K562 (cell line): Measurements from ENCODE around the gene MYMX. TPM values are rescaled to one million over a fixed set of nuclear protein-coding genes. Genes with fewer than 3 reads are reported as not detected.

Experiments used
- DDX20 ChIP-seq: fragments of 450-650 bp; IDR thresholded peaks from 2 replicates; pipeline ENCODE4 v1.6.1; 2016; ENCODE audit warnings: missing genetic modification characterization, low read depth, mild to moderate bottlenecking, missing compliant biosample characterization, moderate library complexity
- KLF1 ChIP-seq: fragments of 450-650 bp; IDR thresholded peaks from 2 replicates; pipeline ENCODE4 v1.6.1; 2016; ENCODE audit warnings: missing genetic modification characterization, missing compliant biosample characterization
- POLR3G ChIP-seq: IDR thresholded peaks from 2 replicates; pipeline ENCODE4 v1.6.1; 2011; ENCODE audit not compliant: insufficient read length, insufficient replicate concordance; ENCODE audit errors: extremely low read depth
- RBFOX2 ChIP-seq: fragments of 200-400 bp; formaldehyde crosslinking; IDR thresholded peaks from 2 replicates; pipeline ENCODE4 v1.6.1; 2017; ENCODE audit warnings: low read depth, mild to moderate bottlenecking, low read length, moderate library complexity
- SIN3B ChIP-seq: fragments of 450-650 bp; IDR thresholded peaks from 2 replicates; pipeline ENCODE4 v1.6.1; 2017; ENCODE audit warnings: low read depth, mild to moderate bottlenecking, moderate library complexity
- ZNF23 ChIP-seq: fragments of 250-450 bp; sonication (Bioruptor Pico); IDR thresholded peaks from 2 replicates; pipeline ENCODE4 v1.4.0; 2020; ENCODE audit warnings: mild to moderate bottlenecking
- ZNF561 ChIP-seq: fragments of 450-650 bp; formaldehyde crosslinking; conservative IDR thresholded peaks from 2 replicates; pipeline ENCODE4 v1.4.0; 2020; ENCODE audit warnings: mild to moderate bottlenecking, moderate library complexity
- ZNF695 ChIP-seq: fragments of 450-650 bp; formaldehyde crosslinking; IDR thresholded peaks from 2 replicates; pipeline ENCODE4 v1.4.0; 2020; ENCODE audit warnings: mild to moderate bottlenecking, moderate library complexity
- polyA plus RNA-seq, 8 experiments: library from polyadenylated mRNA; depleted of rRNA in 4 of 8; stranded (reverse) in 5 of 8; unstranded in 3 of 8; fragments of >200 nt; fragmentation: Nextera tagmentation in 2 of 8; fragmentation: Illumina TruSeq in 1 of 8; extraction: Ambion mirVana in 2 of 8; extraction: Trizol in 1 of 8; gene quantifications; 2 replicates each; pipeline versions ENCODE4 v1.2.1 to v1.2.3, GENCODE V29; 2011 to 2014; ENCODE audit warnings: inconsistent platforms in 1 of 8, missing spikeins in 1 of 8
- total RNA-seq, 7 experiments: library from RNA; depleted of rRNA in 6 of 7; stranded (reverse); fragments of >200 nt in 6 of 7; fragmentation: Illumina TruSeq in 2 of 7; extraction: Trizol in 2 of 7; gene quantifications; 2 replicates each; pipeline versions ENCODE4 v1.2.1 to v1.2.3, GENCODE V29; 2011 to 2021; ENCODE audit warnings: low replicate concordance in 1 of 7
- TF ChIP-seq, protein P1 (sequence below): fragments of 250-450 bp; sonication (Bioruptor Pico); IDR thresholded peaks from 2 replicates; pipeline ENCODE4 v1.5.0; 2021; ENCODE audit warnings: mild to moderate bottlenecking, borderline replicate concordance
- TF ChIP-seq, protein P2 (sequence below), 2 experiments: IDR thresholded peaks in 1 of 2; conservative IDR thresholded peaks in 1 of 2; 2 replicates each; pipeline ENCODE4 v1.6.1; 2016; ENCODE audit warnings: low read depth in 2 of 2, mild to moderate bottlenecking in 1 of 2, missing compliant biosample characterization in 1 of 2, missing genetic modification characterization in 1 of 2, moderate library complexity in 1 of 2
- TF ChIP-seq, protein P3 (sequence below): sonication (generic); formaldehyde crosslinking; IDR thresholded peaks from 2 replicates; pipeline ENCODE4 v1.9.0; 2022; ENCODE audit warnings: mild to moderate bottlenecking, missing genetic modification reagents
- TF ChIP-seq, protein P4 (sequence below): sonication (generic); formaldehyde crosslinking; IDR thresholded peaks from 2 replicates; pipeline ENCODE4 v1.8.1; 2022; ENCODE audit warnings: missing genetic modification reagents
- TF ChIP-seq, protein P5 (sequence below): fragments of 250-450 bp; sonication (Bioruptor Pico); IDR thresholded peaks from 2 replicates; pipeline ENCODE4 v1.5.1; 2021; ENCODE audit warnings: mild to moderate bottlenecking
- TF ChIP-seq, protein P6 (sequence below): sonication (generic); formaldehyde crosslinking; IDR thresholded peaks from 2 replicates; pipeline ENCODE4 v1.8.0; 2023; ENCODE audit warnings: mild to moderate bottlenecking, missing genetic modification reagents
- TF ChIP-seq, protein P7 (sequence below): fragments of 250-450 bp; sonication (Bioruptor Pico); IDR thresholded peaks from 2 replicates; pipeline ENCODE4 v1.9.0; 2021; ENCODE audit warnings: mild to moderate bottlenecking

Gene MYMX
- total and polyA plus RNA-seq, 9 of the 15 experiments (the other 6 are each of a cell fraction or from before 2014, with no cell fraction given) = 0.12 TPM; not detected in 8

DNA sequence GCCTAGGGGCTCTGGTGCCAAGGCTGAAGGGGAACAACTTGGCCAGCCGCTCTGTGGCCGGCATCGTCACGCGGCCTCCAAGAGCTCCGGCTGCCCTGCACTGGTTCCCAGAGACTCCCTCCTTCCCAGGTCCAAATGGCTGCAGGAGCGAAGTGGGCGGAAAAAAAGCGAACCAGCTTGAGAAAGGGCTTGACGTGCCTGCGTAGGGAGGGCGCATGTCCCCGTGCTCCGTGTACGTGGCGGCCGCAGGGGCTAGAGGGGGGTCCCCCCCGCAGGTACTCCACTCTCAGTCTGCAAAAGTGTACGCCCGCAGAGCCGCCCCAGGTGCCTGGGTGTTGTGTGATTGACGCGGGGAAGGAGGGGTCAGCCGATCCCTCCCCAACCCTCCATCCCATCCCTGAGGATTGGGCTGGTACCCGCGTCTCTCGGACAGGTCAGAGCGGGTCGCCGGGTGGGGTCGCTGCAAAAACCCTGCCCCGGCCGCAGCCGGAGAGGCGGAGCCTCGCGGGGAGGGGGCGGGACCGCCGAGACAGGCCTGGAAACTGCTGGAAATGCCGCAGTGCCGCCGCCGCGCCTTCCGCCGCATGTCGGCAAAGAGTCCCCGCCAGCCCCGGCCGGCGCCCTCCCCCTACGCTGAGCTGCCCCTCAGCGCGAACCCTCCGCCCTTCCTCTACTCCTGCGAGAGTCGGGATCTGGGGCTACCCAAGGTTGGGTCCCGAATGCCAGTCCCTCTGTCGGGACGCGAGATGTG is 29.4 kb downstream of the MYMX start (continued):
- TF ChIP-seq, protein P1, sequence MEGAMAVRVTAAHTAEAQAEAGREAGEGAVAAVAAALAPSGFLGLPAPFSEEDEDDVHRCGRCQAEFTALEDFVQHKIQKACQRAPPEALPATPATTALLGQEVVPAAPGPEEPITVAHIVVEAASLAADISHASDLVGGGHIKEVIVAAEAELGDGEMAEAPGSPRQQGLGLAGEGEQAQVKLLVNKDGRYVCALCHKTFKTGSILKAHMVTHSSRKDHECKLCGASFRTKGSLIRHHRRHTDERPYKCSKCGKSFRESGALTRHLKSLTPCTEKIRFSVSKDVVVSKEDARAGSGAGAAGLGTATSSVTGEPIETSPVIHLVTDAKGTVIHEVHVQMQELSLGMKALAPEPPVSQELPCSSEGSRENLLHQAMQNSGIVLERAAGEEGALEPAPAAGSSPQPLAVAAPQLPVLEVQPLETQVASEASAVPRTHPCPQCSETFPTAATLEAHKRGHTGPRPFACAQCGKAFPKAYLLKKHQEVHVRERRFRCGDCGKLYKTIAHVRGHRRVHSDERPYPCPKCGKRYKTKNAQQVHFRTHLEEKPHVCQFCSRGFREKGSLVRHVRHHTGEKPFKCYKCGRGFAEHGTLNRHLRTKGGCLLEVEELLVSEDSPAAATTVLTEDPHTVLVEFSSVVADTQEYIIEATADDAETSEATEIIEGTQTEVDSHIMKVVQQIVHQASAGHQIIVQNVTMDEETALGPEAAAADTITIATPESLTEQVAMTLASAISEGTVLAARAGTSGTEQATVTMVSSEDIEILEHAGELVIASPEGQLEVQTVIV = no peak
- TF ChIP-seq, protein P2, sequence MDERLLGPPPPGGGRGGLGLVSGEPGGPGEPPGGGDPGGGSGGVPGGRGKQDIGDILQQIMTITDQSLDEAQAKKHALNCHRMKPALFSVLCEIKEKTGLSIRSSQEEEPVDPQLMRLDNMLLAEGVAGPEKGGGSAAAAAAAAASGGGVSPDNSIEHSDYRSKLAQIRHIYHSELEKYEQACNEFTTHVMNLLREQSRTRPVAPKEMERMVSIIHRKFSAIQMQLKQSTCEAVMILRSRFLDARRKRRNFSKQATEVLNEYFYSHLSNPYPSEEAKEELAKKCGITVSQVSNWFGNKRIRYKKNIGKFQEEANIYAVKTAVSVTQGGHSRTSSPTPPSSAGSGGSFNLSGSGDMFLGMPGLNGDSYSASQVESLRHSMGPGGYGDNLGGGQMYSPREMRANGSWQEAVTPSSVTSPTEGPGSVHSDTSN (CRISPR knock-in tag; IDR thresholded peaks at IDR 0.05; ENCODE audit: low read depth) = peak; percentile 38; the same call in 1 of the 2 replicates
- TF ChIP-seq, protein P2 (tag; conservative IDR thresholded peaks at IDR 0.05; ENCODE audit: low read depth) = peak; percentile 72
- TF ChIP-seq ZNF23 (CRISPR knock-in tag) (no peak), RBFOX2 (no peak), SIN3B (no peak), KLF1 (tag) (no peak), ZNF561 (no peak), POLR3G (no peak), DDX20 (no peak), ZNF695 (no peak)
- TF ChIP-seq, protein P3, sequence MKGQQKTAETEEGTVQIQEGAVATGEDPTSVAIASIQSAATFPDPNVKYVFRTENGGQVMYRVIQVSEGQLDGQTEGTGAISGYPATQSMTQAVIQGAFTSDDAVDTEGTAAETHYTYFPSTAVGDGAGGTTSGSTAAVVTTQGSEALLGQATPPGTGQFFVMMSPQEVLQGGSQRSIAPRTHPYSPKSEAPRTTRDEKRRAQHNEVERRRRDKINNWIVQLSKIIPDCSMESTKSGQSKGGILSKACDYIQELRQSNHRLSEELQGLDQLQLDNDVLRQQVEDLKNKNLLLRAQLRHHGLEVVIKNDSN (CRISPR knock-in tag) = peak; percentile 52; the same call in 1 of the 2 replicates
- TF ChIP-seq, protein P4, sequence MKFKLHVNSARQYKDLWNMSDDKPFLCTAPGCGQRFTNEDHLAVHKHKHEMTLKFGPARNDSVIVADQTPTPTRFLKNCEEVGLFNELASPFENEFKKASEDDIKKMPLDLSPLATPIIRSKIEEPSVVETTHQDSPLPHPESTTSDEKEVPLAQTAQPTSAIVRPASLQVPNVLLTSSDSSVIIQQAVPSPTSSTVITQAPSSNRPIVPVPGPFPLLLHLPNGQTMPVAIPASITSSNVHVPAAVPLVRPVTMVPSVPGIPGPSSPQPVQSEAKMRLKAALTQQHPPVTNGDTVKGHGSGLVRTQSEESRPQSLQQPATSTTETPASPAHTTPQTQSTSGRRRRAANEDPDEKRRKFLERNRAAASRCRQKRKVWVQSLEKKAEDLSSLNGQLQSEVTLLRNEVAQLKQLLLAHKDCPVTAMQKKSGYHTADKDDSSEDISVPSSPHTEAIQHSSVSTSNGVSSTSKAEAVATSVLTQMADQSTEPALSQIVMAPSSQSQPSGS (CRISPR knock-in tag) = no peak
- TF ChIP-seq, protein P5, sequence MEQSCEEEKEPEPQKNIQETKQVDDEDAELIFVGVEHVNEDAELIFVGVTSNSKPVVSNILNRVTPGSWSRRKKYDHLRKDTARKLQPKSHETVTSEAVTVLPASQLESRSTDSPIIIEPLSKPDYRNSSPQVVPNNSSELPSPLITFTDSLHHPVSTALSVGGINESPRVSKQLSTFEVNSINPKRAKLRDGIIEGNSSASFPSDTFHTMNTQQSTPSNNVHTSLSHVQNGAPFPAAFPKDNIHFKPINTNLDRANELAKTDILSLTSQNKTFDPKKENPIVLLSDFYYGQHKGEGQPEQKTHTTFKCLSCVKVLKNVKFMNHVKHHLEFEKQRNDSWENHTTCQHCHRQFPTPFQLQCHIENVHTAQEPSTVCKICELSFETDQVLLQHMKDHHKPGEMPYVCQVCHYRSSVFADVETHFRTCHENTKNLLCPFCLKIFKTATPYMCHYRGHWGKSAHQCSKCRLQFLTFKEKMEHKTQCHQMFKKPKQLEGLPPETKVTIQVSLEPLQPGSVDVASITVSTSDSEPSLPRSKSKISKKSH (CRISPR knock-in tag) = no peak
- TF ChIP-seq, protein P6, sequence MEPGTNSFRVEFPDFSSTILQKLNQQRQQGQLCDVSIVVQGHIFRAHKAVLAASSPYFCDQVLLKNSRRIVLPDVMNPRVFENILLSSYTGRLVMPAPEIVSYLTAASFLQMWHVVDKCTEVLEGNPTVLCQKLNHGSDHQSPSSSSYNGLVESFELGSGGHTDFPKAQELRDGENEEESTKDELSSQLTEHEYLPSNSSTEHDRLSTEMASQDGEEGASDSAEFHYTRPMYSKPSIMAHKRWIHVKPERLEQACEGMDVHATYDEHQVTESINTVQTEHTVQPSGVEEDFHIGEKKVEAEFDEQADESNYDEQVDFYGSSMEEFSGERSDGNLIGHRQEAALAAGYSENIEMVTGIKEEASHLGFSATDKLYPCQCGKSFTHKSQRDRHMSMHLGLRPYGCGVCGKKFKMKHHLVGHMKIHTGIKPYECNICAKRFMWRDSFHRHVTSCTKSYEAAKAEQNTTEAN = no peak; the same call in 1 of the 2 replicates
- TF ChIP-seq, protein P7, sequence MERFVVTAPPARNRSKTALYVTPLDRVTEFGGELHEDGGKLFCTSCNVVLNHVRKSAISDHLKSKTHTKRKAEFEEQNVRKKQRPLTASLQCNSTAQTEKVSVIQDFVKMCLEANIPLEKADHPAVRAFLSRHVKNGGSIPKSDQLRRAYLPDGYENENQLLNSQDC (CRISPR knock-in tag) = peak; percentile 61; the same call in 1 of the 2 replicates
